ENCODE results near the gene VEGFA.

Gene VEGFA

DNA sequence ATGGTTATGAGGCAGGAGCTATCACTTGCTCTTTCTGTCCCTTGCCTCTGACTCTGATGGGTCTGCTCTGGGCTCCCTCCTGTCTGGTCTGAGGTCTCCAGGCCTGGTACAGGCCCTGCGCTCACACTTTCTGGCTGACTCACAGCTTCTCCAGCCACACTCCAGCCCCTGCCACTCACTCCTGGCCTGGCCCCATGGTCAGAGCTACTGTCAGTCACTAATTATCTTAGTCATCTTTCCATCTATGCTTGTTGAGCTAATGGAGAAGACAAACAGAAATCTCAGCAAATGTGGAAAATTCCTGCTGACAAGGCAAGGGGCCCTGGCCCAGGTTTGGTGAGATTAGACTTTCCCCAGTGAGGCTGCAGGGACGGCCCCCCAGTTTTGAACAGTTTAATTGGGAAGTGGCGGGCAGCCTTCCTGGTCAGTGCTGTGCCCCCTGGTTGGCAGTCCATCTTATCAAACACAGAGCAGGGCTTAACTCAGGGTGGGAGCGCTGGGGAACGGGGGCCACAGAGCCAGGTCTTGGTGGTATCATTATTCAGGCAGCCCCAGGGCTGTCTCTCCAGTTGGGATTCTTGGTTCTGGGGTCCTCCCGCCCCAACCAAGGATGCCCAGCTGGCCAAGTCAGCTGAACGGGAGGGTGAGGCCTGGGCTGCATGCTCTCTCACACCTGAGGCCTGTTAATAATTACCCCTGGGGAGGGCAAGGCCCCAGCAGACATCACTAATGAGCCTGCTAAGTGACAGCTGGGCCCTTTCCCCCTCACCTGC is 63.4 kb downstream of the VEGFA start:
- H3K4me1 ChIP-seq (ENCODE audit: insufficient read depth, low read length, poor library complexity, severe bottlenecking), result peaks cover 3% of the 10 kb centered on the region
- no peak for TF ChIP-seq EZH2phosphoT487 (IDR thresholded peaks at IDR 0.05; ENCODE audit: borderline replicate concordance)
- TF ChIP-seq, protein P1, sequence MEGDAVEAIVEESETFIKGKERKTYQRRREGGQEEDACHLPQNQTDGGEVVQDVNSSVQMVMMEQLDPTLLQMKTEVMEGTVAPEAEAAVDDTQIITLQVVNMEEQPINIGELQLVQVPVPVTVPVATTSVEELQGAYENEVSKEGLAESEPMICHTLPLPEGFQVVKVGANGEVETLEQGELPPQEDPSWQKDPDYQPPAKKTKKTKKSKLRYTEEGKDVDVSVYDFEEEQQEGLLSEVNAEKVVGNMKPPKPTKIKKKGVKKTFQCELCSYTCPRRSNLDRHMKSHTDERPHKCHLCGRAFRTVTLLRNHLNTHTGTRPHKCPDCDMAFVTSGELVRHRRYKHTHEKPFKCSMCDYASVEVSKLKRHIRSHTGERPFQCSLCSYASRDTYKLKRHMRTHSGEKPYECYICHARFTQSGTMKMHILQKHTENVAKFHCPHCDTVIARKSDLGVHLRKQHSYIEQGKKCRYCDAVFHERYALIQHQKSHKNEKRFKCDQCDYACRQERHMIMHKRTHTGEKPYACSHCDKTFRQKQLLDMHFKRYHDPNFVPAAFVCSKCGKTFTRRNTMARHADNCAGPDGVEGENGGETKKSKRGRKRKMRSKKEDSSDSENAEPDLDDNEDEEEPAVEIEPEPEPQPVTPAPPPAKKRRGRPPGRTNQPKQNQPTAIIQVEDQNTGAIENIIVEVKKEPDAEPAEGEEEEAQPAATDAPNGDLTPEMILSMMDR (conservative IDR thresholded peaks at IDR 0.05; ENCODE audit: low read length), result no peak
- H3K36me3 ChIP-seq (ENCODE audit: insufficient read depth, low read length), result no peaks in the 10 kb centered on the region
- no peaks in the 10 kb centered on the region for H3K9me2 ChIP-seq (replicated peaks; ENCODE audit: low read depth, low read length)
- H3K27me3 ChIP-seq (ENCODE audit: insufficient read depth, low read length, poor library complexity, severe bottlenecking), result no peaks in the 10 kb centered on the region
- no peaks in the 10 kb centered on the region for H3K79me2 ChIP-seq (ENCODE audit: insufficient read depth, low read length)
- no peak overlapping the region for H2AFZ ChIP-seq (ENCODE audit: low read length)
- H3K9ac ChIP-seq (ENCODE audit: low read depth, low read length, poor library complexity, severe bottlenecking), result no peak overlapping the region
- H3K4me2 ChIP-seq (ENCODE audit: low read depth, low read length, poor library complexity, severe bottlenecking), result no peak overlapping the region
- no peaks in the 10 kb centered on the region for H4K20me1 ChIP-seq (ENCODE audit: insufficient read depth, low read length, poor library complexity, severe bottlenecking)
- H3K4me3 ChIP-seq (ENCODE audit: low read length, poor library complexity, severe bottlenecking), result no peak overlapping the region
- no peaks in the 10 kb centered on the region for H3K9me3 ChIP-seq (ENCODE audit: insufficient read depth, low read depth, low read length)
- H3F3A ChIP-seq (ENCODE audit: low read depth), result no peaks in the 10 kb centered on the region

DNA sequence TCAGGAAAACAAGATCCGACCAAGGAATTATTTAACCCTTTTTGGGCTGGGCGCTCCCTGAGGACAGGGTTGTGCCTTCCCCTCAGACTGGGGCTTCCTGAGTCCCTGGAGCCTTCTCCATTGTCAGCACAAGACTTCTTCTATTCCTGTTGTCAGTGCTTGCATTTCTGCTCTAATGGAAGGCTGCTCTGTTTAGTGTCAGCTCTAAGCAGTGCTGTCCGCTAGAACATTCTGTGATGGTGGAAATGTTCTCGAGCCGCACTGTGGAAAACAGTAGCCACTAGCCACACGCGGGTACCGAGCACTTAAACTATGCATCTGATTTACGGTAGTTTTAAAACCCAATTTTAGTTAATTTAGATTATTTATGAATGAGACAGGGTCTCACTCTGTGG is 64.0 kb downstream of the VEGFA start:
- Histone ChIP-seq H3K9me2 (replicated peaks; ENCODE audit: low read depth, low read length) (no peaks in the 10 kb centered on the region), H3K79me2 (ENCODE audit: insufficient read depth, low read length) (no peaks in the 10 kb centered on the region), H3K9me3 (ENCODE audit: insufficient read depth, low read depth, low read length) (no peaks in the 10 kb centered on the region), H2AFZ (ENCODE audit: low read length) (no peak overlapping the region), H3F3A (ENCODE audit: low read depth) (no peaks in the 10 kb centered on the region), H3K4me1 (ENCODE audit: insufficient read depth, low read length, poor library complexity, severe bottlenecking) (no peaks in the 10 kb centered on the region), H4K20me1 (ENCODE audit: insufficient read depth, low read length, poor library complexity, severe bottlenecking) (no peaks in the 10 kb centered on the region), H3K27me3 (ENCODE audit: insufficient read depth, low read length, poor library complexity, severe bottlenecking) (no peaks in the 10 kb centered on the region), H3K4me3 (ENCODE audit: low read length, poor library complexity, severe bottlenecking) (no peak overlapping the region), H3K36me3 (ENCODE audit: insufficient read depth, low read length) (no peaks in the 10 kb centered on the region), H3K4me2 (ENCODE audit: low read depth, low read length, poor library complexity, severe bottlenecking) (no peak overlapping the region), H3K9ac (ENCODE audit: low read depth, low read length, poor library complexity, severe bottlenecking) (no peak overlapping the region)
- TF ChIP-seq EZH2phosphoT487 (IDR thresholded peaks at IDR 0.05; ENCODE audit: borderline replicate concordance), result no peak

DNA sequence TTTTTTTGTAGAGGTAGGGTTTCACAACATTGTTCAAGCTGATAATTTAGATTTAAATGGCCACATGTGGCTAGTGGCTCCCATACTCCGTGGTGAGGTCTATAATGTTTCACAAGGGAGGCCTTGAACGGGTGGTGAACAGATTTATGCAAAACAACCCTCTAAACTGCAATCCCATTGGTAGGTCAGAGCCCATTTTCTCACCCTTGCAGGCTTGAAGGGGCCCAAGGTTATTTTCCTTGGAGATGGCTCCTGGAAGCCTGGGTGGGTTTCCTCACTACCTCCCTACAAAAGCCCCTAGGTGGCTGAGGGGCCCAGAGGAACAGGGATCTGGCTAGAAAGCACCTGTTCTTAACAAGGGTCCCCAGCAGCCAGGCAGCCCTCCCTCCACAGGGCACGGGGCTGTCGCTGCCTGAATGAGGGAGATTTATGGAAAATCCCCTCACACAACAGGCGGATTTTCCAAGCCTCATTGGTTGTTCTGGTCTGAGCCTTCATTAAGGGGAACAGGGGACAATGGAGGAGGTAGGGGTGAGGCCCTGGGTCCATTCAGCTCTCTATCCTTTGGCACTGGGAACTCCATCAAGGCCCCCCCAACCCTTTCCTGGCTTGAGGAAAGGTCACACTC is 64.6 kb downstream of the VEGFA start:
- H3K9ac ChIP-seq (ENCODE audit: low read depth, low read length, poor library complexity, severe bottlenecking), result no peak overlapping the region
- H3K79me2 ChIP-seq (ENCODE audit: insufficient read depth, low read length), result no peaks in the 10 kb centered on the region
- no peaks in the 10 kb centered on the region for H3K36me3 ChIP-seq (ENCODE audit: insufficient read depth, low read length)
- no peaks in the 10 kb centered on the region for H3K9me2 ChIP-seq (replicated peaks; ENCODE audit: low read depth, low read length)
- H3F3A ChIP-seq (ENCODE audit: low read depth), result no peaks in the 10 kb centered on the region
- H3K9me3 ChIP-seq (ENCODE audit: insufficient read depth, low read depth, low read length), result no peaks in the 10 kb centered on the region
- TF ChIP-seq EZH2phosphoT487 (IDR thresholded peaks at IDR 0.05; ENCODE audit: borderline replicate concordance), result no peak
- TF ChIP-seq, protein P1 (conservative IDR thresholded peaks at IDR 0.05; ENCODE audit: low read length), result no peak
- H2AFZ ChIP-seq (ENCODE audit: low read length), result no peak overlapping the region
- no peaks in the 10 kb centered on the region for H3K4me1 ChIP-seq (ENCODE audit: insufficient read depth, low read length, poor library complexity, severe bottlenecking)
- no peak overlapping the region for H3K4me2 ChIP-seq (ENCODE audit: low read depth, low read length, poor library complexity, severe bottlenecking)
- no peaks in the 10 kb centered on the region for H4K20me1 ChIP-seq (ENCODE audit: insufficient read depth, low read length, poor library complexity, severe bottlenecking)
- H3K27me3 ChIP-seq (ENCODE audit: insufficient read depth, low read length, poor library complexity, severe bottlenecking), result no peaks in the 10 kb centered on the region
- no peak overlapping the region for H3K4me3 ChIP-seq (ENCODE audit: low read length, poor library complexity, severe bottlenecking)

Measured in Loucy (cell line).